H1 (cell line): Measurements from ENCODE around the gene WSCD2. TPM values are rescaled to one million over a fixed set of nuclear protein-coding genes. Genes with fewer than 3 reads are reported as not detected.
A peak's percentile ranks its signal among the peaks of the same experiment; 100 is the strongest.

ENCODE experiments used
- CTCF ChIA-PET: fragments of 300-600 bp; sonication (Branson Sonifier 250); formaldehyde crosslinking; loops from one replicate; lab custom pipeline; 2021; ENCODE audit not compliant: partially characterized antibody; lab: Charles Lee
- POLR2A ChIA-PET: fragments of 300-600 bp; sonication (Branson Sonifier 250); formaldehyde crosslinking; loops from one replicate; lab custom pipeline; 2021; ENCODE audit warnings: inconsistent platforms; ENCODE audit not compliant: partially characterized antibody; lab: Charles Lee
- DNase-seq, 2 experiments: peaks; one replicate each; pipeline versions ENCODE4 v3.0.0 to v3.0.0-alpha.2; 2010 to 2022; ENCODE audit warnings: low spot score in 2 of 2, low read depth in 1 of 2, mixed read lengths in 1 of 2
- FAIRE-seq: peaks from 2 replicates; lab custom pipeline; 2011; peaks lifted over from hg19 to GRCh38; lab: Jason Lieb, UNC
- H2AFZ ChIP-seq: 2 replicates; pipeline ENCODE4 v1.8.1; 2012; ENCODE audit warnings: low read length, inconsistent platforms
- H2AK5ac ChIP-seq: 2 replicates; pipeline ENCODE4 v1.6.1; 2013; ENCODE audit warnings: low read depth, low read length
- H2BK120ac ChIP-seq: replicated peaks from 2 replicates; pipeline ENCODE3; 2013; ENCODE audit warnings: low read depth, low read length, inconsistent platforms
- H2BK12ac ChIP-seq: 2 replicates; pipeline ENCODE4 v1.6.1; 2013; ENCODE audit warnings: low read depth, low read length
- H2BK15ac ChIP-seq: 2 replicates; pipeline ENCODE4 v1.6.1; 2013; ENCODE audit warnings: low read length
- H2BK20ac ChIP-seq: 2 replicates; pipeline ENCODE4 v1.6.1; 2013; ENCODE audit warnings: low read length
- H2BK5ac ChIP-seq: 2 replicates; pipeline ENCODE4 v1.6.1; 2013; ENCODE audit warnings: low read depth, low read length
- H3K14ac ChIP-seq: 2 replicates; pipeline ENCODE4 v1.6.1; 2013; ENCODE audit warnings: inconsistent platforms; ENCODE audit not compliant: insufficient read length
- H3K18ac ChIP-seq: 2 replicates; pipeline ENCODE4 v1.6.1; 2013; ENCODE audit warnings: low read length; ENCODE audit errors: extremely low read depth
- H3K23ac ChIP-seq: 2 replicates; pipeline ENCODE4 v1.6.1; 2013; ENCODE audit warnings: inconsistent platforms; ENCODE audit not compliant: insufficient read length
- H3K23me2 ChIP-seq: 2 replicates; pipeline ENCODE4 v1.6.1; 2013; ENCODE audit warnings: low read depth, low read length
- H3K27ac ChIP-seq: 2 replicates; pipeline ENCODE4 v1.6.1; 2011; ENCODE audit warnings: low read depth, low read length, inconsistent platforms
- H3K27me3 ChIP-seq, 4 experiments: replicated peaks in 1 of 4; 1 replicate in 1 of 4; 2 replicates in 3 of 4; pipeline versions ENCODE4 v1.6.1 to v1.8.1; 2011 to 2013; ENCODE audit warnings: low read length in 3 of 4, mild to moderate bottlenecking in 3 of 4, inconsistent platforms in 2 of 4, mixed read lengths in 2 of 4, moderate library complexity in 1 of 4; ENCODE audit not compliant: control insufficient read depth in 3 of 4, insufficient read depth in 3 of 4; ENCODE audit errors: extremely low read depth in 1 of 4
- H3K36me3 ChIP-seq, 4 experiments: 2 replicates each; pipeline versions ENCODE4 v1.6.1 to v1.8.1; 2011 to 2013; ENCODE audit warnings: mild to moderate bottlenecking in 4 of 4, low read length in 3 of 4, moderate library complexity in 2 of 4, control low read depth in 1 of 4, inconsistent platforms in 1 of 4; ENCODE audit not compliant: insufficient read depth in 4 of 4, control insufficient read depth in 2 of 4
- H3K4ac ChIP-seq: replicated peaks from 2 replicates; pipeline ENCODE3; 2013; ENCODE audit warnings: low read length, low read depth, mixed read lengths, inconsistent platforms; ENCODE audit not compliant: insufficient read length
- H3K4me1 ChIP-seq, 4 experiments: replicated peaks in 1 of 4; 1 replicate in 1 of 4; 2 replicates in 3 of 4; pipeline versions ENCODE4 v1.6.1 to v1.8.1; 2011 to 2013; ENCODE audit warnings: low read length in 3 of 4, inconsistent platforms in 2 of 4, mixed read lengths in 1 of 4; ENCODE audit not compliant: insufficient read depth in 4 of 4, control insufficient read depth in 3 of 4
- H3K4me2 ChIP-seq, 2 experiments: 2 replicates each; pipeline versions ENCODE4 v1.6.1 to v1.8.1; 2011 to 2013; ENCODE audit warnings: low read depth in 2 of 2, low read length in 2 of 2, control low read depth in 1 of 2, inconsistent platforms in 1 of 2, mild to moderate bottlenecking in 1 of 2; ENCODE audit not compliant: insufficient read depth in 1 of 2
- H3K4me3 ChIP-seq, 4 experiments: fragments of 200-600, 300-600 bp in 1 of 4; sonication (generic), shearing (Covaris generic), sonication (Bioruptor Twin) in 1 of 4; 2 replicates each; pipeline versions ENCODE4 v1.5.1 to v1.8.1; 2011 to 2016; ENCODE audit warnings: low read length in 4 of 4, low read depth in 3 of 4, control low read depth in 2 of 4, inconsistent platforms in 2 of 4, mild to moderate bottlenecking in 2 of 4, mixed read lengths in 1 of 4, moderate library complexity in 1 of 4; ENCODE audit not compliant: insufficient read depth in 2 of 4; ENCODE audit errors: extremely low read depth in 1 of 4
- H3K56ac ChIP-seq: replicated peaks from 2 replicates; pipeline ENCODE3; 2013; ENCODE audit warnings: low read depth, mild to moderate bottlenecking, mixed read lengths, low read length, inconsistent platforms; ENCODE audit not compliant: insufficient read length
- H3K79me1 ChIP-seq: 2 replicates; pipeline ENCODE4 v1.6.1; 2013; ENCODE audit warnings: low read depth, low read length, control low read depth
- H3K79me2 ChIP-seq, 2 experiments: 2 replicates each; pipeline versions ENCODE4 v1.6.1 to v1.8.1; 2012 to 2013; ENCODE audit warnings: low read length in 2 of 2, mild to moderate bottlenecking in 2 of 2, inconsistent platforms in 1 of 2; ENCODE audit not compliant: insufficient read depth in 2 of 2, control insufficient read depth in 1 of 2
- H3K9ac ChIP-seq, 4 experiments: replicated peaks in 1 of 4; 1 replicate in 1 of 4; 2 replicates in 3 of 4; pipeline versions ENCODE4 v1.6.1 to v1.8.1; 2011 to 2013; ENCODE audit warnings: low read depth in 3 of 4, low read length in 3 of 4, control low read depth in 2 of 4, mild to moderate bottlenecking in 2 of 4, moderate library complexity in 2 of 4, inconsistent platforms in 1 of 4; ENCODE audit errors: extremely low read depth in 1 of 4
- H3K9me3 ChIP-seq, 2 experiments: 2 replicates each; pipeline versions ENCODE4 v1.6.1 to v1.8.1; 2012 to 2013; ENCODE audit warnings: mild to moderate bottlenecking in 2 of 2, moderate library complexity in 2 of 2, control low read depth in 1 of 2, inconsistent platforms in 1 of 2, low read depth in 1 of 2, low read length in 1 of 2, mixed read lengths in 1 of 2; ENCODE audit not compliant: insufficient read depth in 2 of 2
- H4K20me1 ChIP-seq, 2 experiments: replicated peaks in 1 of 2; 2 replicates each; pipeline versions ENCODE3 to v1.8.1; 2011 to 2013; ENCODE audit warnings: inconsistent platforms in 2 of 2, low read length in 2 of 2, mild to moderate bottlenecking in 1 of 2; ENCODE audit not compliant: insufficient read depth in 2 of 2, control insufficient read depth in 1 of 2
- H4K5ac ChIP-seq: 2 replicates; pipeline ENCODE4 v1.6.1; 2013; ENCODE audit warnings: low read length, low read depth, mixed read lengths, inconsistent platforms; ENCODE audit not compliant: insufficient read length
- H4K8ac ChIP-seq: 2 replicates; pipeline ENCODE4 v1.8.0; 2013; ENCODE audit warnings: mild to moderate bottlenecking, moderate library complexity, low read length, inconsistent platforms; ENCODE audit not compliant: insufficient read depth; ENCODE audit errors: extremely low read depth
- H4K91ac ChIP-seq: replicated peaks from 2 replicates; pipeline ENCODE3; 2013; ENCODE audit warnings: low read length, mixed read lengths, inconsistent platforms; ENCODE audit not compliant: insufficient read length
- CEBPB ChIP-seq: IDR thresholded peaks from 2 replicates; pipeline ENCODE4 v1.6.1; 2012; ENCODE audit warnings: low read depth, low read length
- KDM4A ChIP-seq: IDR thresholded peaks from one replicate; pipeline ENCODE4 v1.7.1; 2012; ENCODE audit warnings: low read depth, mild to moderate bottlenecking, moderate library complexity, low read length, inconsistent platforms; ENCODE audit not compliant: severe bottlenecking
- POLR2AphosphoS5 ChIP-seq: IDR thresholded peaks from 2 replicates; pipeline ENCODE4 v1.6.1; 2011; ENCODE audit warnings: low read depth, low read length
- SAP30 ChIP-seq: fragments of 300-600 bp; sonication (generic); IDR thresholded peaks from 2 replicates; pipeline ENCODE4 v1.7.1; 2012; ENCODE audit warnings: low read length, moderate library complexity, mild to moderate bottlenecking, inconsistent platforms; ENCODE audit not compliant: insufficient read depth, insufficient replicate concordance
- WGBS, 2 experiments: shearing (Covaris generic) in 1 of 2; methylation state at CpG; one replicate each; pipeline versions ENCODE4 v1.1.6 to v1.1.7; 2013 to 2015; ENCODE audit warnings: low lambda C conversion rate in 2 of 2, mixed read lengths in 2 of 2, inconsistent platforms in 1 of 2, low coverage in 1 of 2, missing lambda C conversion rate in 1 of 2; ENCODE audit not compliant: insufficient replicate concordance in 2 of 2, insufficient coverage in 1 of 2, insufficient read length in 1 of 2; ENCODE audit errors: extremely low coverage in 1 of 2, missing lambda C conversion rate in 1 of 2; 5-methylcytosine and 5-hydroxymethylcytosine counted together
- polyA plus RNA-seq, 7 experiments: library from polyadenylated mRNA; depleted of rRNA in 3 of 7; stranded (reverse) in 5 of 7; unstranded in 2 of 7; fragments of >200 nt in 5 of 7; fragments of 200-250 nt in 2 of 7; gene quantifications; 1 replicate in 5 of 7; 2 replicates in 1 of 7; 4 replicates in 1 of 7; pipeline versions ENCODE4 v1.2.1 to v1.2.3, GENCODE V29; 2011 to 2013; ENCODE audit warnings: missing spikeins in 2 of 7, mixed read lengths in 2 of 7
- total RNA-seq: library from RNA; stranded (reverse); fragmentation: NEBNext Ultra II Directional; extraction: Animal tissue kit (Norgen Biotek cat#: 25700); gene quantifications from 2 replicates; pipeline ENCODE4 v1.2.1, GENCODE V29; 2021
- TF ChIP-seq, protein P1 (sequence below): IDR thresholded peaks from 2 replicates; pipeline ENCODE4 v1.6.1; 2012; ENCODE audit warnings: inconsistent platforms
- TF ChIP-seq, protein P2 (sequence below): IDR thresholded peaks from 2 replicates; pipeline ENCODE4 v1.6.1; 2012; ENCODE audit warnings: low read length, inconsistent platforms
- TF ChIP-seq, protein P3 (sequence below), 3 experiments: IDR thresholded peaks; 1 replicate in 2 of 3; 2 replicates in 1 of 3; pipeline versions ENCODE4 v1.5.1 to v1.6.1; 2011; ENCODE audit warnings: low read length in 3 of 3, mild to moderate bottlenecking in 3 of 3, inconsistent platforms in 2 of 3, low read depth in 1 of 3, moderate library complexity in 1 of 3; ENCODE audit not compliant: insufficient read depth in 1 of 3; ENCODE audit errors: control extremely low read depth in 1 of 3
- TF ChIP-seq, protein P4 (sequence below): IDR thresholded peaks from 2 replicates; pipeline ENCODE4 v1.6.1; 2012; ENCODE audit warnings: inconsistent platforms

The WSCD2 gene
- total and polyA plus RNA-seq, 2 of the 8 experiments (the other 6 are each of a cell fraction or from before 2014, with no cell fraction given): 1.3 to 2.2 TPM

DNA sequence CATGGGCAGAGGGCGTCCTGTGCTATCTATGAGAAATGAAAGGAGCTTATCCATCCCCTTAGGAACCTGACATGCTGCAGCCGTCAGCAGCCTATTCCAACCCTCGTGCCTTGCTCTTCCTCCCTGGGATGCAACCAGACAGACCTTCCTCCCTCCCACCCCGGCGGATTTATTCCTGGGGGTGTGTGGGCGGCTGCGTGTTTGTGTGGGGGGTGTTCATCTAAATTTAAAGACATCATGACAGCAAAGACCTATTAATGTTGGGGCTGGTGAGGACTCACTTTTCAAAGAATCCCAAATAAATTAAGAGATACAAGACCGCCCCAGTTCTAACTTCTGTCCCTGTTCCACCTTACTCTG is 52.0 kb downstream of the WSCD2 start:
- POLR2A ChIA-PET: no interaction called here
- TF ChIP-seq CEBPB (no peak), POLR2AphosphoS5 (no peak), KDM4A (no peak), SAP30 (no peak)
- TF ChIP-seq, protein P1, sequence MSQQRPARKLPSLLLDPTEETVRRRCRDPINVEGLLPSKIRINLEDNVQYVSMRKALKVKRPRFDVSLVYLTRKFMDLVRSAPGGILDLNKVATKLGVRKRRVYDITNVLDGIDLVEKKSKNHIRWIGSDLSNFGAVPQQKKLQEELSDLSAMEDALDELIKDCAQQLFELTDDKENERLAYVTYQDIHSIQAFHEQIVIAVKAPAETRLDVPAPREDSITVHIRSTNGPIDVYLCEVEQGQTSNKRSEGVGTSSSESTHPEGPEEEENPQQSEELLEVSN: no peak
- TF ChIP-seq, protein P2, sequence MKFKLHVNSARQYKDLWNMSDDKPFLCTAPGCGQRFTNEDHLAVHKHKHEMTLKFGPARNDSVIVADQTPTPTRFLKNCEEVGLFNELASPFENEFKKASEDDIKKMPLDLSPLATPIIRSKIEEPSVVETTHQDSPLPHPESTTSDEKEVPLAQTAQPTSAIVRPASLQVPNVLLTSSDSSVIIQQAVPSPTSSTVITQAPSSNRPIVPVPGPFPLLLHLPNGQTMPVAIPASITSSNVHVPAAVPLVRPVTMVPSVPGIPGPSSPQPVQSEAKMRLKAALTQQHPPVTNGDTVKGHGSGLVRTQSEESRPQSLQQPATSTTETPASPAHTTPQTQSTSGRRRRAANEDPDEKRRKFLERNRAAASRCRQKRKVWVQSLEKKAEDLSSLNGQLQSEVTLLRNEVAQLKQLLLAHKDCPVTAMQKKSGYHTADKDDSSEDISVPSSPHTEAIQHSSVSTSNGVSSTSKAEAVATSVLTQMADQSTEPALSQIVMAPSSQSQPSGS: no peak
- TF ChIP-seq, protein P3, sequence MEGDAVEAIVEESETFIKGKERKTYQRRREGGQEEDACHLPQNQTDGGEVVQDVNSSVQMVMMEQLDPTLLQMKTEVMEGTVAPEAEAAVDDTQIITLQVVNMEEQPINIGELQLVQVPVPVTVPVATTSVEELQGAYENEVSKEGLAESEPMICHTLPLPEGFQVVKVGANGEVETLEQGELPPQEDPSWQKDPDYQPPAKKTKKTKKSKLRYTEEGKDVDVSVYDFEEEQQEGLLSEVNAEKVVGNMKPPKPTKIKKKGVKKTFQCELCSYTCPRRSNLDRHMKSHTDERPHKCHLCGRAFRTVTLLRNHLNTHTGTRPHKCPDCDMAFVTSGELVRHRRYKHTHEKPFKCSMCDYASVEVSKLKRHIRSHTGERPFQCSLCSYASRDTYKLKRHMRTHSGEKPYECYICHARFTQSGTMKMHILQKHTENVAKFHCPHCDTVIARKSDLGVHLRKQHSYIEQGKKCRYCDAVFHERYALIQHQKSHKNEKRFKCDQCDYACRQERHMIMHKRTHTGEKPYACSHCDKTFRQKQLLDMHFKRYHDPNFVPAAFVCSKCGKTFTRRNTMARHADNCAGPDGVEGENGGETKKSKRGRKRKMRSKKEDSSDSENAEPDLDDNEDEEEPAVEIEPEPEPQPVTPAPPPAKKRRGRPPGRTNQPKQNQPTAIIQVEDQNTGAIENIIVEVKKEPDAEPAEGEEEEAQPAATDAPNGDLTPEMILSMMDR (IDR thresholded peaks at IDR 0.05; ENCODE audit: control extremely low read depth in 1 of 3, insufficient read depth in 1 of 3, low read depth in 1 of 3, low read length in 3 of 3): no peak
- TF ChIP-seq, protein P4, sequence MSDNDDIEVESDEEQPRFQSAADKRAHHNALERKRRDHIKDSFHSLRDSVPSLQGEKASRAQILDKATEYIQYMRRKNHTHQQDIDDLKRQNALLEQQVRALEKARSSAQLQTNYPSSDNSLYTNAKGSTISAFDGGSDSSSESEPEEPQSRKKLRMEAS: no peak

More for the DNA sequence above, 52.0 kb downstream of the WSCD2 start:
- Histone ChIP-seq H4K5ac (no peak overlapping the region), H2AK5ac (no peak overlapping the region), H3K9me3 (peaks cover 0 to 4% of the 10 kb centered on the region in 2 experiments), H3K27ac (no peak overlapping the region; the same call in 1 of the 2 replicates), H2BK15ac (no peak overlapping the region), H3K18ac (no peak overlapping the region), H2BK5ac (no peak overlapping the region), H3K79me1 (no peaks in the 10 kb centered on the region), H4K8ac (no peak overlapping the region; the same call in 1 of the 2 replicates), H3K36me3 (no peaks in the 10 kb centered on the region), H3K14ac (no peak overlapping the region), H2AFZ (no peak overlapping the region), H4K20me1 (no peaks in the 10 kb centered on the region), H3K27me3 (no peaks in the 10 kb centered on the region), H4K91ac (no peak overlapping the region), H3K23ac (no peak overlapping the region), H3K4me3 (no peak overlapping the region), H3K23me2 (no peaks in the 10 kb centered on the region), H3K4ac (no peak overlapping the region), H3K4me1 (peaks cover 0 to 4% (median 0%) of the 10 kb centered on the region in 4 experiments; a peak in 2 of 7 replicates), H3K79me2 (no peaks in the 10 kb centered on the region), H2BK12ac (peak overlapping the region; percentile 50; the same call in 1 of the 2 replicates), H2BK120ac (no peak overlapping the region), H2BK20ac (0 out of 2 replicates have a peak overlapping the region, but pooled peaks have one; percentile 64), H3K9ac (no peak overlapping the region), H3K4me2 (no peak overlapping the region), H3K56ac (no peak overlapping the region)
- DNase-seq (no peak), FAIRE-seq (no peak)
- WGBS, 2 experiments: 93% methylated on average over 8 of the region's 8 CpGs; no CpG with 5 or more reads in 1 of the 2 experiments
- CTCF ChIA-PET: interaction anchor here (0.7 to 4.6 kb wide), 9 partner anchors 8 to 189 kb away, joined by 3 to 24 read pairs (median 10); partner anchors contain the start of gene WSCD2
